Epithelial cell of esophagus (primary cell): Measurements from ENCODE around the gene DGKB.

ENCODE experiments used
- DNase-seq: peaks from one replicate; pipeline ENCODE4 v3.0.0; 2010; ENCODE audit warnings: low read depth
- H3K4me3 ChIP-seq: 2 replicates; pipeline ENCODE4 v1.5.1; 2011; ENCODE audit warnings: mild to moderate bottlenecking, low read length, control low read depth
- TF ChIP-seq, protein P1 (sequence below): IDR thresholded peaks from 2 replicates; pipeline ENCODE4 v1.5.1; 2011; ENCODE audit warnings: low read depth, mild to moderate bottlenecking, low read length, control low read depth, inconsistent platforms; ENCODE audit not compliant: insufficient read depth; ENCODE audit errors: missing control alignments

The DGKB gene

DNA sequence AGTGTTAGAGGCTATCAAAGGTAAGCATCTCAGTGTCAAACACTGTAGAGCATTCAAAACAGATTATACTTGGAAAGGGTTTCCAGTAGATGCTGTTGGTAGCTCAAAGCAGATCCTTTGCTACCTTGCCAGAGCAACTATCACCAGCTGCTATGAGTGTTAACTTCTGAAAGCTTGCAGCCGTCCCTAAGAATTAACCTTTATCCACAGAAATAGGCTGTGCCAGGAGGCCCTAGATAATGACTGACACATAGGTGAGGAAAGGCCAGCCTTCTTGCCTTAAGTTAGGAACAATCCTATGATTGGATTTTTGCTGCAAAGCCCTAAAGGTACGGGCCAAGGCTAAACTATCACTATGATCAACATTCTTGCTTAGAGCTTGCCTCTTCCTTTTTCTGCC is 263.2 kb downstream of the DGKB start:
- peak; percentile 3 for DNase-seq
- TF ChIP-seq, protein P1, sequence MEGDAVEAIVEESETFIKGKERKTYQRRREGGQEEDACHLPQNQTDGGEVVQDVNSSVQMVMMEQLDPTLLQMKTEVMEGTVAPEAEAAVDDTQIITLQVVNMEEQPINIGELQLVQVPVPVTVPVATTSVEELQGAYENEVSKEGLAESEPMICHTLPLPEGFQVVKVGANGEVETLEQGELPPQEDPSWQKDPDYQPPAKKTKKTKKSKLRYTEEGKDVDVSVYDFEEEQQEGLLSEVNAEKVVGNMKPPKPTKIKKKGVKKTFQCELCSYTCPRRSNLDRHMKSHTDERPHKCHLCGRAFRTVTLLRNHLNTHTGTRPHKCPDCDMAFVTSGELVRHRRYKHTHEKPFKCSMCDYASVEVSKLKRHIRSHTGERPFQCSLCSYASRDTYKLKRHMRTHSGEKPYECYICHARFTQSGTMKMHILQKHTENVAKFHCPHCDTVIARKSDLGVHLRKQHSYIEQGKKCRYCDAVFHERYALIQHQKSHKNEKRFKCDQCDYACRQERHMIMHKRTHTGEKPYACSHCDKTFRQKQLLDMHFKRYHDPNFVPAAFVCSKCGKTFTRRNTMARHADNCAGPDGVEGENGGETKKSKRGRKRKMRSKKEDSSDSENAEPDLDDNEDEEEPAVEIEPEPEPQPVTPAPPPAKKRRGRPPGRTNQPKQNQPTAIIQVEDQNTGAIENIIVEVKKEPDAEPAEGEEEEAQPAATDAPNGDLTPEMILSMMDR = no peak
- H3K4me3 ChIP-seq = no peak overlapping the region

GRCh38 chr7:14637968-14638367 is 264.6 kb downstream of the DGKB start:
- DNase-seq = no peak
- TF ChIP-seq, protein P1 = no peak
- no peak overlapping the region for H3K4me3 ChIP-seq

DNA sequence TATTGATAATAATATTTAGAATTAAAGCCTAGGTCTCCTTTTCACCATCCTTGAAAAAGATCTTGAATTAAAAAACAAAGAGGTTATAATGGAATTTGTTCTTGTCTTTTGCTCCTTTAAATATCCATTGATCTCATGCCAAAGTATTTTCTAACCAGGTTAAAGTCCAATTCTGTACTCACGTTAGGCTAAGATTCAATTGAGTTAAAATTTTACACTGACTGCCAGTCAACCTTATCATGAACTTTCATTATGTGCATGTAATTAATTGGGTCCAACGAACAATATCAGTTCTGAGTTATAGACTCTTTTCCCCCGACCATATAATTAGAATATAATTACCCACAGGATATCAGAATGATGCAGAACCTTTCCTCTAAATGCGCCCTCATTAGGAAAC is 266.6 kb downstream of the DGKB start:
- DNase-seq = no peak
- H3K4me3 ChIP-seq = no peak overlapping the region
- TF ChIP-seq, protein P1 = no peak

DNA sequence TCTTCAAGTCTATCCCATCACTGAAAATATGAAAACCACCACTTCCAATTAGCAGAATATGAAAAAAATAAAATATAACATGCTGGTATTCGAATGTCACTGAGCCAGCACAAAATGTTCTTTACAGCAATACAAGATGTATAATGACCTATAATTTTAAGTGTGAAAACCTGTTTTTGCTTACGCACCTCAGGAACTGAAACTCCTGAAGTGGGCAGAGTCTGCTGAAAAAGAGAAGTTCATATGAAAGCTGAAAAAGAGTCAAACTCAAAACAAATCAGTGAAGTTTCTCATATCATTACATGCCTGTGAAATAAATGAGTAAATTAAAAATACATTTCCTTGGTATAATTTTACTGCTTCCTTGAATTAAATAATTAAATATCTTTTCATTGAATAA is 272.5 kb downstream of the DGKB start:
- no peak for DNase-seq
- TF ChIP-seq, protein P1 = no peak
- no peak overlapping the region for H3K4me3 ChIP-seq

GRCh38 chr7:14628516-14628915 is 274.0 kb downstream of the DGKB start:
- TF ChIP-seq, protein P1 = no peak
- no peak overlapping the region for H3K4me3 ChIP-seq
- no peak for DNase-seq

DNA sequence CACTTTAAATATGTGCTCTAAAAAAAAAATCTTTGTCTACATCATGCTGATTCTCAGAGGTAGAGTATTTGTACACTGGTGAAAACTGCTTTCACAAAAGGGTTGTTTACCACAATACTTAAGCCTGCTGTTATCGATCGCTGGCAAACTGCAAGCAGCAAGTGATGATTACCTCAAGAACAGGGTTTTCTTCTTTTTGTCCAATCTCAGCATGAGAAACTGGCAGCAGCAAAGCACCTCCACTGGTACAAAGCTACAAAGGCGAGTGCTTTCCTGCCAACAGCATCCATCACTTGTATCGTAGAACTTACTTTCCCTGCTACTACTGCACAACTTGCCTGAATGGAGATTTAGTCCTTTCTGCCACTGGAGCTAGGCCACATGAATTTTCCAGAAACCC is 276.5 kb downstream of the DGKB start:
- no peak overlapping the region for H3K4me3 ChIP-seq
- TF ChIP-seq, protein P1 = no peak
- no peak for DNase-seq

GRCh38 chr7:14622559-14622958 is 280.0 kb downstream of the DGKB start:
- DNase-seq = no peak
- no peak overlapping the region for H3K4me3 ChIP-seq
- TF ChIP-seq, protein P1 = no peak
